HepG2 (cell line): Measurements from ENCODE around the gene PRELID1. TPM values are rescaled to one million over a fixed set of nuclear protein-coding genes. Genes with fewer than 3 reads are reported as not detected.

ENCODE experiments used
- ATF6 ChIP-seq: sonication (generic); formaldehyde crosslinking; conservative IDR thresholded peaks from 2 replicates; pipeline ENCODE4 v1.4.0; 2020; ENCODE audit warnings: missing genetic modification reagents
- GTF3A ChIP-seq: sonication (generic); formaldehyde crosslinking; conservative IDR thresholded peaks from 2 replicates; pipeline ENCODE4 v1.4.0; 2020; ENCODE audit warnings: mild to moderate bottlenecking, missing genetic modification reagents
- HMGXB3 ChIP-seq: sonication (generic); formaldehyde crosslinking; IDR thresholded peaks from 2 replicates; pipeline ENCODE4 v1.4.0; 2020; ENCODE audit warnings: missing genetic modification reagents, borderline replicate concordance
- JUN ChIP-seq: sonication (generic); formaldehyde crosslinking; IDR thresholded peaks from 2 replicates; pipeline ENCODE4 v1.4.0; 2020; ENCODE audit warnings: mild to moderate bottlenecking, missing genetic modification reagents
- SETDB1 ChIP-seq: sonication (generic); formaldehyde crosslinking; IDR thresholded peaks from 2 replicates; pipeline ENCODE4 v1.5.1; 2020; ENCODE audit warnings: missing genetic modification reagents, mild to moderate bottlenecking, borderline replicate concordance
- SNAI1 ChIP-seq: sonication (generic); formaldehyde crosslinking; IDR thresholded peaks from 2 replicates; pipeline ENCODE4 v1.5.0; 2020; ENCODE audit warnings: mild to moderate bottlenecking, missing genetic modification reagents, borderline replicate concordance
- TSC22D2 ChIP-seq: sonication (generic); formaldehyde crosslinking; IDR thresholded peaks from 2 replicates; pipeline ENCODE4 v1.5.1; 2020; ENCODE audit warnings: missing genetic modification reagents, mild to moderate bottlenecking, borderline replicate concordance
- ZBTB1 ChIP-seq: sonication (generic); formaldehyde crosslinking; IDR thresholded peaks from 2 replicates; pipeline ENCODE4 v1.4.0; 2020; ENCODE audit warnings: missing genetic modification reagents, borderline replicate concordance
- ZFAT ChIP-seq: sonication (generic); formaldehyde crosslinking; conservative IDR thresholded peaks from 2 replicates; pipeline ENCODE4 v1.8.1; 2023; ENCODE audit warnings: missing genetic modification reagents, inconsistent platforms
- ZNF280D ChIP-seq: sonication (generic); formaldehyde crosslinking; IDR thresholded peaks from 2 replicates; pipeline ENCODE4 v1.5.1; 2020; ENCODE audit warnings: mild to moderate bottlenecking, missing genetic modification reagents
- ZNF282 ChIP-seq: fragments of 450-650 bp; IDR thresholded peaks from 2 replicates; pipeline ENCODE4 v1.6.1; 2018; ENCODE audit not compliant: partially characterized antibody
- ZNF30 ChIP-seq: sonication (generic); formaldehyde crosslinking; IDR thresholded peaks from 2 replicates; pipeline ENCODE4 v1.5.0; 2020; ENCODE audit warnings: mild to moderate bottlenecking, missing genetic modification reagents
- ZNF350 ChIP-seq: sonication (generic); formaldehyde crosslinking; IDR thresholded peaks from 2 replicates; pipeline ENCODE4 v1.4.0; 2020; ENCODE audit warnings: mild to moderate bottlenecking, low read depth, missing genetic modification reagents, borderline replicate concordance
- polyA plus RNA-seq, 8 experiments: library from polyadenylated mRNA; depleted of rRNA in 3 of 8; stranded (reverse) in 7 of 8; unstranded in 1 of 8; fragments of >200 nt; fragmentation: Illumina TruSeq in 4 of 8; extraction: Trizol in 4 of 8; gene quantifications; 2 replicates each; pipeline versions ENCODE4 v1.2.1 to v1.2.3, GENCODE V29; 2011 to 2016; ENCODE audit warnings: low read depth in 4 of 8, missing spikeins in 1 of 8, mixed read lengths in 1 of 8; ENCODE audit not compliant: insufficient read depth in 1 of 8
- total RNA-seq, 5 experiments: library from RNA; depleted of rRNA; stranded (reverse); fragments of >200 nt; fragmentation: Illumina TruSeq; extraction: Trizol; gene quantifications; 2 replicates each; pipeline ENCODE4 v1.2.3, GENCODE V29; 2016; ENCODE audit warnings: low read depth in 1 of 5

PRELID1 gene
- total and polyA plus RNA-seq, 2 of the 13 experiments (the other 11 are each of a cell fraction or from before 2014, with no cell fraction given), result 250 to 271 TPM

GRCh38 chr5:177351392-177352329, 48.1 kb downstream of the PRELID1 start, which contains the start of gene LMAN2 (continued):
- no peak for TF ChIP-seq JUN (CRISPR knock-in tag)
- no peak; the same call in none of the 2 replicates for TF ChIP-seq ZNF280D (CRISPR knock-in tag)
- no peak for TF ChIP-seq ZNF282
- peak; percentile 92; the same call in 1 of the 2 replicates for TF ChIP-seq HMGXB3 (CRISPR knock-in tag)
- no peak for TF ChIP-seq SETDB1 (CRISPR knock-in tag)
- no peak for TF ChIP-seq ZNF30
- no peak for TF ChIP-seq ZFAT (CRISPR knock-in tag)
- peak; percentile 16; the same call in 1 of the 2 replicates for TF ChIP-seq SNAI1 (CRISPR knock-in tag)
- peak; percentile 89 for TF ChIP-seq ATF6 (CRISPR knock-in tag)
- peak; percentile 84; the same call in 1 of the 2 replicates for TF ChIP-seq ZNF350
- TF ChIP-seq GTF3A (CRISPR knock-in tag), result no peak
- TF ChIP-seq TSC22D2 (CRISPR knock-in tag), result 0 out of 2 replicates have a peak, but pooled peaks have one; percentile 59
- TF ChIP-seq ZBTB1, result no peak
